ENCODE results near the gene ALDH1L1. TPM values are rescaled to one million over a fixed set of nuclear protein-coding genes. Genes with fewer than 3 reads are reported as not detected.

Gene ALDH1L1
- total and polyA plus RNA-seq, 2 of the 8 experiments (the other 6 are each of a cell fraction or from before 2014, with no cell fraction given): 0.98 to 1.6 TPM

DNA sequence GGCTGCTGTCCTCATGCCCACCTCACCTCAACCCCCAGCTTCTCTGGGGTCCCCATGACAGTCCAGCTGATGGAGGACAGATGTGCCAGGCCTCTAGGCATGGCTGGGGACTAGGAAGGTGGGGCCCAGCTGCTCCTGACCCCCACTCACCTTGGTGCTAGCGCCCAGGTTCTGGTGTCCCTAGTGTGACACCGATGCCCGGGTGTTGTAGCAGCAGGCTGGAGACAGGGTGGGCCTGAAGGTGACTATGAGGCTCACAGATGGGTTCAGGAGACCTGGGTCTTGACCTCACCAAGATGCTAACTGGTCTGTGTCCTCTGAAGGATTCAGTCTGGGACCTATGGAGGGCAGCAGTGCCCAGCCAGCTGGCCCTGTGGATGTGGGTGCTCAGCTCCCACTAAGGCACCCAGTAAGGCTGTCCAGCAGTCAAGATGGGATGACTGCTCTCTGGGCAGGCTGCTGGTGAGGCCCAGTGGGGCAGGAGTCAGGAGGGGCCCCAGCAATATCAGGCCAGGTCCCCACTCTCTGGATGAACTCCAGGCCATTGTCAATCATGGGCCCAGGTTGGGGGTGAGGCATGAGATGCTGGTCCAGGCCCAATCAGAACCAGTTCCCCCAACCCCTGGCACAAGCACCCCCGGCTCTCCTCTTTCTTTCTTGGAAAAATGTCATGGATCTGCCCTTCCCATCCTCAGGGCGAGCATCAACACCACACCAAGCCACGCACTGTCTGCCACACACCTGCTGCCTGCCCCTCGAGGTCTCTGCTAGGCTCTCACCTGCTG, 33.0 kb downstream of the ALDH1L1 start:
- ChIA-PET CTCF (ENCODE audit: partially characterized antibody) (interaction anchor here (0.5 to 7.1 kb wide), 4 partner anchors 14 to 863 kb away, joined by 3 to 58 read pairs (median 16); no protein-coding TSS in a partner anchor), POLR2A (ENCODE audit: partially characterized antibody) (no interaction called here)
- Histone ChIP-seq H3K79me2 (ENCODE audit: control insufficient read depth in 1 of 2, insufficient read depth in 2 of 2, low read length in 2 of 2) (no peaks in the 10 kb centered on the region), H4K20me1 (replicated peaks in 1 of 2; ENCODE audit: control insufficient read depth in 1 of 2, insufficient read depth in 2 of 2, low read length in 2 of 2) (no peaks in the 10 kb centered on the region), H3K9me3 (ENCODE audit: insufficient read depth in 2 of 2, low read depth in 1 of 2, low read length in 1 of 2) (no peaks in the 10 kb centered on the region), H3K18ac (ENCODE audit: extremely low read depth, low read length) (no peak overlapping the region), H3K4ac (replicated peaks; ENCODE audit: insufficient read length, low read depth, low read length) (no peak overlapping the region), H3K27ac (ENCODE audit: low read depth, low read length) (no peak overlapping the region), H3K4me2 (ENCODE audit: insufficient read depth in 1 of 2, low read depth in 2 of 2, low read length in 2 of 2) (no peak overlapping the region), H2BK12ac (ENCODE audit: low read depth, low read length) (no peak overlapping the region), H2BK120ac (replicated peaks; ENCODE audit: low read depth, low read length) (no peak overlapping the region), H3K4me1 (replicated peaks in 1 of 4; ENCODE audit: control insufficient read depth in 3 of 4, insufficient read depth in 4 of 4, low read length in 3 of 4) (no peaks in the 10 kb centered on the region), H4K91ac (replicated peaks; ENCODE audit: insufficient read length, low read length) (no peak overlapping the region), H2BK5ac (ENCODE audit: low read depth, low read length) (no peak overlapping the region), H2AFZ (ENCODE audit: low read length) (no peak overlapping the region), H4K8ac (ENCODE audit: extremely low read depth, insufficient read depth, low read length) (no peak overlapping the region), H3K9ac (replicated peaks in 1 of 4; ENCODE audit: extremely low read depth in 1 of 4, low read depth in 3 of 4, low read length in 3 of 4) (no peak overlapping the region), H3K4me3 (ENCODE audit: extremely low read depth in 1 of 4, insufficient read depth in 2 of 4, low read depth in 3 of 4, low read length in 4 of 4) (no peak overlapping the region), H3K23me2 (ENCODE audit: low read depth, low read length) (no peaks in the 10 kb centered on the region), H4K5ac (ENCODE audit: insufficient read length, low read depth, low read length) (no peak overlapping the region), H3K56ac (replicated peaks; ENCODE audit: insufficient read length, low read depth, low read length) (no peak overlapping the region), H3K14ac (ENCODE audit: insufficient read length) (no peak overlapping the region), H2BK20ac (ENCODE audit: low read length) (no peak overlapping the region), H3K23ac (ENCODE audit: insufficient read length) (no peak overlapping the region), H2AK5ac (ENCODE audit: low read depth, low read length) (no peak overlapping the region), H3K27me3 (replicated peaks in 1 of 4; ENCODE audit: control insufficient read depth in 3 of 4, extremely low read depth in 1 of 4, insufficient read depth in 3 of 4, low read length in 3 of 4) (no peaks in the 10 kb centered on the region), H2BK15ac (ENCODE audit: low read length) (no peak overlapping the region), H3K36me3 (ENCODE audit: control insufficient read depth in 2 of 4, insufficient read depth in 4 of 4, low read length in 3 of 4) (no peaks in the 10 kb centered on the region), H3K79me1 (ENCODE audit: low read depth, low read length) (no peaks in the 10 kb centered on the region)
- WGBS, 2 experiments (ENCODE audit: extremely low coverage in 1 of 2, insufficient coverage in 1 of 2, insufficient read length in 1 of 2, insufficient replicate concordance in 2 of 2, low coverage in 1 of 2, low lambda C conversion rate in 2 of 2, missing lambda C conversion rate in 1 of 2): 95% methylated on average over 7 of the region's 7 CpGs; no CpG with 5 or more reads in 1 of the 2 experiments
- FAIRE-seq (no peak), DNase-seq (ENCODE audit: low read depth in 1 of 2, low spot score in 2 of 2) (peak in 1 of 2 experiments; percentile 23)
- TF ChIP-seq SUZ12 (IDR thresholded peaks at IDR 0.05; ENCODE audit: low read length): no peak
- TF ChIP-seq CEBPB (IDR thresholded peaks at IDR 0.05; ENCODE audit: low read depth, low read length): no peak
- no peak for TF ChIP-seq RFX5 (IDR thresholded peaks at IDR 0.05; ENCODE audit: borderline replicate concordance, low read depth, low read length)
- TF ChIP-seq TCF12 (IDR thresholded peaks at IDR 0.05; ENCODE audit: low read depth, low read length): no peak
- TF ChIP-seq TAF1 (IDR thresholded peaks at IDR 0.05; ENCODE audit: low read depth, low read length): no peak
- TF ChIP-seq CHD1 (IDR thresholded peaks at IDR 0.05; ENCODE audit: low read depth, low read length): no peak
- no peak for TF ChIP-seq JUN (IDR thresholded peaks at IDR 0.05; ENCODE audit: low read depth, low read length)
- TF ChIP-seq ZNF274 (IDR thresholded peaks at IDR 0.05; ENCODE audit: borderline replicate concordance, extremely low read depth, low read length): no peak
- TF ChIP-seq RBBP5 (IDR thresholded peaks at IDR 0.05; ENCODE audit: borderline replicate concordance, low read depth, low read length): no peak
- no peak for TF ChIP-seq NRF1 (IDR thresholded peaks at IDR 0.05; ENCODE audit: low read depth, low read length)
- TF ChIP-seq JUND (IDR thresholded peaks at IDR 0.05; ENCODE audit: low read length): no peak
- no peak for TF ChIP-seq BCL11A (IDR thresholded peaks at IDR 0.05; ENCODE audit: low read depth in 2 of 2, low read length in 2 of 2)
